ENCODE measurements around the gene CMBL. TPM values are rescaled to one million over a fixed set of nuclear protein-coding genes. Genes with fewer than 3 reads are reported as not detected.

The CMBL gene
- total and polyA plus RNA-seq, 2 of the 13 experiments (the other 11 are each of a cell fraction or from before 2014, with no cell fraction given), result 11.5 to 17.0 TPM

DNA sequence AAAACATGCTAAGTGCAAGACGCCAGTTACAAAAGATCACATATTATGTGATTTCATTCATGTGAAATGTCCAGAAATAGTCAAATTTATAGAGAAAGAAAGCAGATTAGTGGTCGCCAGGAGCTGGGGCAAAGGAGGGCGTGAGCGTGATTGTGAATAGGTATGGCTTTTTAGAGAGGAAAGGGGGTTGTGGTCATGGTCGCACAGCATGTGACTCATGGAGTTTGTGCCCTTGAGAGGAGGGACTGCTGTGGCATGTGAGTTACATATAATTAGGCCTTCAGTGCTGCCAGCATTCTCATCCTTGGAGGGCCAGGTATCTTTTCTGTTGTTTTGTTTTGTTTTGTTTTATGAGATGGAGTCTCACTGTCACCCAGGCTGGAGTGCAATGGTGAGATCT is 24.6 kb upstream of the CMBL start:
- TF ChIP-seq ZNF232 (CRISPR knock-in tag; IDR thresholded peaks at IDR 0.05; ENCODE audit: borderline replicate concordance), result no peak
- TF ChIP-seq SRY (CRISPR knock-in tag; IDR thresholded peaks at IDR 0.05), result no peak
- TF ChIP-seq JUND (CRISPR knock-in tag; IDR thresholded peaks at IDR 0.05), result no peak
- TF ChIP-seq NR1H2 (CRISPR knock-in tag; IDR thresholded peaks at IDR 0.05; ENCODE audit: borderline replicate concordance, low read depth), result no peak
- TF ChIP-seq TP53 (CRISPR knock-in tag; conservative IDR thresholded peaks at IDR 0.05), result no peak
- TF ChIP-seq ZNF33A (CRISPR knock-in tag; IDR thresholded peaks at IDR 0.05; ENCODE audit: borderline replicate concordance), result no peak
- TF ChIP-seq CENPT (CRISPR knock-in tag; IDR thresholded peaks at IDR 0.05; ENCODE audit: low read depth), result no peak
- TF ChIP-seq GABPB1 (CRISPR knock-in tag; IDR thresholded peaks at IDR 0.05), result no peak
- H3K9ac ChIP-seq (ENCODE audit: insufficient read depth, low read depth, low read length), result no peak overlapping the region
- BruUV-seq (replicated peaks), result no TSS peak
- in situ Hi-C loops (cut with HindIII; ENCODE audit: extremely low pct_ligation_motif_present, low pct_unique_long_range_greater_than_20kb), result no loop called here
- no peaks in the 10 kb centered on the region for H3K9me3 ChIP-seq (ENCODE audit: low read length)
- H3K4me2 ChIP-seq (ENCODE audit: low read depth, low read length), result peak overlapping the region; percentile 57; the same call in 1 of the 2 replicates
- intact Hi-C loops (cut with micrococcal nuclease; ENCODE audit: unreplicated experiment), result no loop called here
- ATAC-seq (no peak), FAIRE-seq (no peak), DNase-seq (ENCODE audit: low spot score) (no peak)
- H3K27ac ChIP-seq (ENCODE audit: extremely low read length, insufficient read depth, low read length), result no peak overlapping the region
- no peaks in the 10 kb centered on the region for H3K36me3 ChIP-seq (replicated peaks in 1 of 2; ENCODE audit: control insufficient read depth in 1 of 2, insufficient read depth in 2 of 2, low read length in 2 of 2)
- no peak overlapping the region for H3K4me3 ChIP-seq (replicated peaks in 1 of 3; ENCODE audit: insufficient read depth in 1 of 3, low read depth in 2 of 3, low read length in 3 of 3)
- H3K27me3 ChIP-seq (ENCODE audit: control insufficient read depth in 1 of 2, insufficient read depth in 2 of 2, low read length in 2 of 2), result peaks cover 0 to 11% of the 10 kb centered on the region in 2 experiments; a peak in 1 of 5 replicates
- no peaks in the 10 kb centered on the region for H4K20me1 ChIP-seq (ENCODE audit: insufficient read depth, low read length)
- ChIA-PET POLR2A (no interaction called here), CTCF (ENCODE audit: low intra/inter-chr PET ratio, low total read pairs) (no interaction called here)
- H3K4me1 ChIP-seq (ENCODE audit: insufficient read depth, low read length), result peaks cover 51% of the 10 kb centered on the region
- no peaks in the 10 kb centered on the region for H3K79me2 ChIP-seq (ENCODE audit: insufficient read depth, low read length)
- WGBS (ENCODE audit: low lambda C conversion rate), result 61% methylated on average over 5 of the region's 5 CpGs
- H2AFZ ChIP-seq (ENCODE audit: low read length), result no peak overlapping the region

DNA sequence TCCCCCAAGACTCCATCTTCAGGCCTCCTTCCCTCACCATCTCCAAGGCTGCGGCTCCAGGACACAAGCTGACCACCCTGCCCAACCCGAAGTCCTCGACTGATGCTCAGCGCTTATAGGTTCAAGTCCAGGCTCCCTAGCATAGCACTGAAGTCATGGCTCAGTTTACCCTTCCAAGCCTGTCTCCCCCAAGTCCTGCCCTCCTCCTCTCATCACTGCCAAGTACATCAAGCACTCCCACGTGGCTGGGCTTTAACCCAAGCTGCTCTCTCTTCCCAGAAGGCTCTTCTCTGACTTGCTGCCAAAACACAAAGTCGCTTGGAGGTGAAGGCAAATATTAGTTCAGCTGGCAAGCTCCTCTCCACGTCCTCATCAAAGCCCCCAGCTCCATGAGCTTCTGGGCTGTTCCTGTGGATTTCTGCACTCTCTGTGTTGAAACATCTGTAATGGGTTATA is 23.7 kb upstream of the CMBL start:
- no peaks in the 10 kb centered on the region for H3K9me3 ChIP-seq (ENCODE audit: low read length)
- H3K27ac ChIP-seq (ENCODE audit: extremely low read length, insufficient read depth, low read length), result no peak overlapping the region
- H3K79me2 ChIP-seq (ENCODE audit: insufficient read depth, low read length), result no peaks in the 10 kb centered on the region
- H3K4me3 ChIP-seq (replicated peaks in 1 of 3; ENCODE audit: insufficient read depth in 1 of 3, low read depth in 2 of 3, low read length in 3 of 3), result no peak overlapping the region
- no peak overlapping the region for H2AFZ ChIP-seq (ENCODE audit: low read length)
- peak; percentile 89 for DNase-seq (ENCODE audit: low spot score)
- POLR2A ChIA-PET, result interaction anchor here (1.1 kb wide), 1 partner anchor 22 kb away, joined by 10 read pairs; the partner anchor contains the start of gene MARCHF6
- 45% methylated on average over 7 of the region's 7 CpGs for WGBS (ENCODE audit: low lambda C conversion rate)
- H3K36me3 ChIP-seq (replicated peaks in 1 of 2; ENCODE audit: control insufficient read depth in 1 of 2, insufficient read depth in 2 of 2, low read length in 2 of 2), result no peaks in the 10 kb centered on the region
- H3K9ac ChIP-seq (ENCODE audit: insufficient read depth, low read depth, low read length), result no peak overlapping the region
- CTCF ChIA-PET (ENCODE audit: low intra/inter-chr PET ratio, low total read pairs), result no interaction called here
- peaks cover 0 to 11% of the 10 kb centered on the region in 2 experiments; a peak in 1 of 5 replicates for H3K27me3 ChIP-seq (ENCODE audit: control insufficient read depth in 1 of 2, insufficient read depth in 2 of 2, low read length in 2 of 2)
- peak; percentile 68 for FAIRE-seq
- intact Hi-C loops (cut with micrococcal nuclease; ENCODE audit: unreplicated experiment), result no loop called here
- no peaks in the 10 kb centered on the region for H4K20me1 ChIP-seq (ENCODE audit: insufficient read depth, low read length)
- no TSS peak for BruUV-seq (replicated peaks)
- peak; percentile 92 for ATAC-seq
- in situ Hi-C loops (cut with HindIII; ENCODE audit: extremely low pct_ligation_motif_present, low pct_unique_long_range_greater_than_20kb), result no loop called here
- peaks cover 50% of the 10 kb centered on the region for H3K4me1 ChIP-seq (ENCODE audit: insufficient read depth, low read length)
- peak overlapping the region; percentile 57 for H3K4me2 ChIP-seq (ENCODE audit: low read depth, low read length)
- TF ChIP-seq KLF11 (CRISPR knock-in tag; IDR thresholded peaks at IDR 0.05) (no peak), ZBTB7B (CRISPR knock-in tag; IDR thresholded peaks at IDR 0.05) (peak; percentile 76), ZNF431 (CRISPR knock-in tag; IDR thresholded peaks at IDR 0.05; ENCODE audit: borderline replicate concordance, low read depth) (no peak), MBD4 (IDR thresholded peaks at IDR 0.05; ENCODE audit: borderline replicate concordance, low read length) (no peak), ZNF775 (CRISPR knock-in tag; IDR thresholded peaks at IDR 0.05; ENCODE audit: borderline replicate concordance) (no peak), FOXK1 (CRISPR knock-in tag; IDR thresholded peaks at IDR 0.05; ENCODE audit: borderline replicate concordance, low read depth) (peak; percentile 58; the same call in 1 of the 2 replicates)
- TF ChIP-seq, protein P1, sequence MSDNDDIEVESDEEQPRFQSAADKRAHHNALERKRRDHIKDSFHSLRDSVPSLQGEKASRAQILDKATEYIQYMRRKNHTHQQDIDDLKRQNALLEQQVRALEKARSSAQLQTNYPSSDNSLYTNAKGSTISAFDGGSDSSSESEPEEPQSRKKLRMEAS (IDR thresholded peaks at IDR 0.05), result peak; percentile 94
- TF ChIP-seq, protein P2, sequence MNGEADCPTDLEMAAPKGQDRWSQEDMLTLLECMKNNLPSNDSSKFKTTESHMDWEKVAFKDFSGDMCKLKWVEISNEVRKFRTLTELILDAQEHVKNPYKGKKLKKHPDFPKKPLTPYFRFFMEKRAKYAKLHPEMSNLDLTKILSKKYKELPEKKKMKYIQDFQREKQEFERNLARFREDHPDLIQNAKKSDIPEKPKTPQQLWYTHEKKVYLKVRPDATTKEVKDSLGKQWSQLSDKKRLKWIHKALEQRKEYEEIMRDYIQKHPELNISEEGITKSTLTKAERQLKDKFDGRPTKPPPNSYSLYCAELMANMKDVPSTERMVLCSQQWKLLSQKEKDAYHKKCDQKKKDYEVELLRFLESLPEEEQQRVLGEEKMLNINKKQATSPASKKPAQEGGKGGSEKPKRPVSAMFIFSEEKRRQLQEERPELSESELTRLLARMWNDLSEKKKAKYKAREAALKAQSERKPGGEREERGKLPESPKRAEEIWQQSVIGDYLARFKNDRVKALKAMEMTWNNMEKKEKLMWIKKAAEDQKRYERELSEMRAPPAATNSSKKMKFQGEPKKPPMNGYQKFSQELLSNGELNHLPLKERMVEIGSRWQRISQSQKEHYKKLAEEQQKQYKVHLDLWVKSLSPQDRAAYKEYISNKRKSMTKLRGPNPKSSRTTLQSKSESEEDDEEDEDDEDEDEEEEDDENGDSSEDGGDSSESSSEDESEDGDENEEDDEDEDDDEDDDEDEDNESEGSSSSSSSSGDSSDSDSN (CRISPR knock-in tag; IDR thresholded peaks at IDR 0.05), result no peak

Data from HepG2 (cell line).